GM12875 (cell line): Measurements from ENCODE around the gene CORIN.

Source experiments
- H3K4me3 ChIP-seq: one replicate; pipeline ENCODE4 v1.5.1; 2011; ENCODE audit warnings: low read depth, low read length, control low read depth
- CTCF ChIP-seq: IDR thresholded peaks from 2 replicates; pipeline ENCODE4 v1.5.1; 2011; ENCODE audit warnings: low read depth, mild to moderate bottlenecking, control low read depth, inconsistent platforms, low read length, moderate library complexity, borderline replicate concordance; ENCODE audit not compliant: insufficient read depth

Gene CORIN

GRCh38 chr4:47837908-47838294, at the start of gene CORIN:
CORIN (minus strand) TSS chr4:47838067; CDS start chr4:47837949, 118 bp downstream.
- peak within 1 kb of the TSS; percentile 60 for H3K4me3 ChIP-seq
- no peak for TF ChIP-seq CTCF

- no peak overlapping the region for H3K4me3 ChIP-seq
- no peak for TF ChIP-seq CTCF
Measured at GRCh38 chr4:47882228-47882627, 44.4 kb upstream of the CORIN start.

GRCh38 chr4:47879458-47879857, 41.6 kb upstream of the CORIN start:
- H3K4me3 ChIP-seq, result no peak overlapping the region
- TF ChIP-seq CTCF, result no peak

- no peak for TF ChIP-seq CTCF
Measured at GRCh38 chr4:47876784-47877546, 39.1 kb upstream of the CORIN start.

GRCh38 chr4:47876310-47876709, 38.4 kb upstream of the CORIN start:
- no peak for TF ChIP-seq CTCF
- H3K4me3 ChIP-seq, result no peak overlapping the region

More at GRCh38 chr4:47876784-47877546, 39.1 kb upstream of the CORIN start:
- no peak overlapping the region for H3K4me3 ChIP-seq

- no peak for TF ChIP-seq CTCF
- no peak overlapping the region for H3K4me3 ChIP-seq
Measured at GRCh38 chr4:47873877-47874541, 36.1 kb upstream of the CORIN start.

- no peak for TF ChIP-seq CTCF
- no peak overlapping the region for H3K4me3 ChIP-seq
Measured at GRCh38 chr4:47863486-47863885, 25.6 kb upstream of the CORIN start.
